ENCODE results near the gene TMEM59. TPM values are rescaled to one million over a fixed set of nuclear protein-coding genes. Genes with fewer than 3 reads are reported as not detected.

TMEM59 gene
- total and polyA plus RNA-seq, 2 of the 8 experiments (the other 6 are each of a cell fraction or from before 2014, with no cell fraction given): 116 to 139 TPM

GRCh38 chr1:54001591-54001990 lies 51.4 kb downstream of the TMEM59 start (continued):
- no peak for TF ChIP-seq BCL11A (IDR thresholded peaks at IDR 0.05; ENCODE audit: low read depth in 2 of 2, low read length in 2 of 2)

DNA sequence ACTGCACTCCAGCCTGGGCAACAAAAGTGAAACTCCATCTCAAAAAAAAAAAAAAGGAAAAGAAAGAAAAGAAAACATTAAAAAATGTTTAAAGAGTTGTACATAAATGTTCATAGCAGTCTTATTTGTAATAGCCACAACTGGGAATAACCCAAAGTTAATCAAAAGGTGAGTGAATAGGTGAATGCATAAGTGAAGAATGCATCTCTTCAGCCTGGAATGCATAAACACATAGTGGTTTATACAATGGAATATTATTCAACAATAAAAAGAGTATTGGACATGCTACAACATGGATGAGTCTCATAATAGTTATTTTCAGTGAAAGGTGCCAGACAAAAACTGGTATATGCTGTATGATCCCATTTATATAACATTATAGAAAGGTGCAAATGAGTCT lies 53.1 kb downstream of the TMEM59 start:
- H3K4me2 ChIP-seq (ENCODE audit: insufficient read depth in 1 of 2, low read depth in 2 of 2, low read length in 2 of 2): no peak overlapping the region
- no peak overlapping the region for H2BK120ac ChIP-seq (replicated peaks; ENCODE audit: low read depth, low read length)
- no peaks in the 10 kb centered on the region for H4K20me1 ChIP-seq (replicated peaks in 1 of 2; ENCODE audit: control insufficient read depth in 1 of 2, insufficient read depth in 2 of 2, low read length in 2 of 2)
- no peak overlapping the region for H3K56ac ChIP-seq (replicated peaks; ENCODE audit: insufficient read length, low read depth, low read length)
- no peak overlapping the region for H4K91ac ChIP-seq (replicated peaks; ENCODE audit: insufficient read length, low read length)
- no peak overlapping the region for H3K4ac ChIP-seq (replicated peaks; ENCODE audit: insufficient read length, low read depth, low read length)
- no peak overlapping the region for H4K8ac ChIP-seq (ENCODE audit: extremely low read depth, insufficient read depth, low read length)
- no peak overlapping the region for H2AK5ac ChIP-seq (ENCODE audit: low read depth, low read length)
- H2BK5ac ChIP-seq (ENCODE audit: low read depth, low read length): no peak overlapping the region
- no peaks in the 10 kb centered on the region for H3K36me3 ChIP-seq (ENCODE audit: control insufficient read depth in 2 of 4, insufficient read depth in 4 of 4, low read length in 3 of 4)
- CTCF ChIA-PET (ENCODE audit: partially characterized antibody): interaction anchor here (0.6 to 1.4 kb wide), 2 partner anchors 10 to 123 kb away, joined by 3 read pairs; no protein-coding TSS in a partner anchor
- no peaks in the 10 kb centered on the region for H3K27me3 ChIP-seq (replicated peaks in 1 of 4; ENCODE audit: control insufficient read depth in 3 of 4, extremely low read depth in 1 of 4, insufficient read depth in 3 of 4, low read length in 3 of 4)
- peaks cover 3 to 10% of the 10 kb centered on the region in 2 experiments; a peak in 3 of 4 replicates for H3K9me3 ChIP-seq (ENCODE audit: insufficient read depth in 2 of 2, low read depth in 1 of 2, low read length in 1 of 2)
- H3K4me3 ChIP-seq (ENCODE audit: extremely low read depth in 1 of 4, insufficient read depth in 2 of 4, low read depth in 3 of 4, low read length in 4 of 4): no peak overlapping the region
- no peak overlapping the region for H2AFZ ChIP-seq (ENCODE audit: low read length)
- no peaks in the 10 kb centered on the region for H3K4me1 ChIP-seq (replicated peaks in 1 of 4; ENCODE audit: control insufficient read depth in 3 of 4, insufficient read depth in 4 of 4, low read length in 3 of 4)
- no peak overlapping the region for H2BK20ac ChIP-seq (ENCODE audit: low read length)
- H2BK15ac ChIP-seq (ENCODE audit: low read length): no peak overlapping the region
- no peak overlapping the region for H4K5ac ChIP-seq (ENCODE audit: insufficient read length, low read depth, low read length)
- FAIRE-seq (no peak), DNase-seq (ENCODE audit: low read depth in 1 of 2, low spot score in 2 of 2) (no peak)
- H3K79me2 ChIP-seq (ENCODE audit: control insufficient read depth in 1 of 2, insufficient read depth in 2 of 2, low read length in 2 of 2): no peaks in the 10 kb centered on the region
- POLR2A ChIA-PET (ENCODE audit: partially characterized antibody): no interaction called here
- H3K23me2 ChIP-seq (ENCODE audit: low read depth, low read length): no peaks in the 10 kb centered on the region
- no peaks in the 10 kb centered on the region for H3K79me1 ChIP-seq (ENCODE audit: low read depth, low read length)
- H3K14ac ChIP-seq (ENCODE audit: insufficient read length): no peak overlapping the region
- H3K9ac ChIP-seq (replicated peaks in 1 of 4; ENCODE audit: extremely low read depth in 1 of 4, low read depth in 3 of 4, low read length in 3 of 4): no peak overlapping the region
- TF ChIP-seq BCL11A (IDR thresholded peaks at IDR 0.05; ENCODE audit: low read depth in 2 of 2, low read length in 2 of 2) (no peak), TBP (IDR thresholded peaks at IDR 0.05; ENCODE audit: low read depth, low read length) (no peak), SP4 (IDR thresholded peaks at IDR 0.05; ENCODE audit: low read length) (no peak), EGR1 (IDR thresholded peaks at IDR 0.05; ENCODE audit: borderline replicate concordance, low read depth, low read length) (no peak), POLR2A (IDR thresholded peaks at IDR 0.05; ENCODE audit: control extremely low read depth in 1 of 2, low read depth in 2 of 2, low read length in 2 of 2) (no peak), TCF12 (IDR thresholded peaks at IDR 0.05; ENCODE audit: low read depth, low read length) (no peak)
- H3K18ac ChIP-seq (ENCODE audit: extremely low read depth, low read length): no peak overlapping the region
- H3K27ac ChIP-seq (ENCODE audit: low read depth, low read length): no peak overlapping the region
- H2BK12ac ChIP-seq (ENCODE audit: low read depth, low read length): no peak overlapping the region
- H3K23ac ChIP-seq (ENCODE audit: insufficient read length): no peak overlapping the region
